PC-3 (cell line): ENCODE data around the gene MMRN2. TPM values are rescaled to one million over a fixed set of nuclear protein-coding genes. Genes with fewer than 3 reads are reported as not detected.

Experiments used
- ATAC-seq: fragments of 200-7000 bp; cut with Tn5 transposase; 2 replicates; pipeline ENCODE4 v1.9.1; 2020; ENCODE audit warnings: mild to moderate bottlenecking, moderate library complexity
- BruUV-seq: library from RNA; stranded (reverse); fragments of 400-500 nt; replicated peaks from 2 replicates; lab custom pipeline; 2021; lab: Mats Ljungman, UMichigan
- CTCF ChIA-PET: fragments of 300-600 bp; sonication (Branson Sonifier 250); formaldehyde crosslinking; loops from one replicate; lab custom pipeline; 2022; ENCODE audit warnings: antibody characterized with exemption; lab: Charles Lee
- POLR2A ChIA-PET: fragments of 300-600 bp; sonication (Branson Sonifier 250); formaldehyde crosslinking; loops from one replicate; lab custom pipeline; 2022; ENCODE audit warnings: antibody characterized with exemption; ENCODE audit not compliant: unreplicated experiment; lab: Charles Lee
- DNase-seq: peaks from one replicate; pipeline ENCODE4 v3.0.0-alpha.2; 2015
- H2AFZ ChIP-seq: fragments of 300-600 bp; sonication (generic); 2 replicates; pipeline ENCODE4 v1.6.0; 2016; ENCODE audit warnings: antibody characterized with exemption, low read length
- H3F3A ChIP-seq: fragments of 300-600 bp; sonication (generic); one replicate; pipeline ENCODE4 v1.6.0; 2017; ENCODE audit warnings: antibody characterized with exemption, low read length, control low read depth, mild to moderate bottlenecking; ENCODE audit not compliant: unreplicated experiment
- H3K27ac ChIP-seq: fragments of 300-600 bp; sonication (generic); 2 replicates; pipeline ENCODE4 v1.5.1; 2016; ENCODE audit warnings: mild to moderate bottlenecking, low read length
- H3K27me3 ChIP-seq: fragments of 300-600 bp; sonication (generic); 2 replicates; pipeline ENCODE4 v1.6.1; 2016; ENCODE audit warnings: low read length, mixed read lengths
- H3K36me3 ChIP-seq: fragments of 300-600 bp; sonication (generic); 2 replicates; pipeline ENCODE4 v1.6.1; 2016; ENCODE audit warnings: low read depth, mixed run types, low read length, mixed read lengths
- H3K4me1 ChIP-seq: fragments of 300-600 bp; sonication (generic); 2 replicates; pipeline ENCODE4 v1.5.1; 2016; ENCODE audit warnings: low read length; ENCODE audit not compliant: insufficient read depth
- H3K4me2 ChIP-seq: fragments of 300-600 bp; sonication (generic); 2 replicates; pipeline ENCODE4 v1.6.0; 2016; ENCODE audit warnings: low read length
- H3K4me3 ChIP-seq: fragments of 300-600 bp; sonication (generic); 2 replicates; pipeline ENCODE4 v1.5.1; 2016; ENCODE audit warnings: mild to moderate bottlenecking, low read length, mixed read lengths
- H3K79me2 ChIP-seq: fragments of 300-600 bp; sonication (generic); 2 replicates; pipeline ENCODE4 v1.6.1; 2017; ENCODE audit warnings: low read length, mixed read lengths
- H3K9ac ChIP-seq: fragments of 300-600 bp; sonication (generic); 2 replicates; pipeline ENCODE4 v1.6.0; 2016; ENCODE audit warnings: mild to moderate bottlenecking, low read length
- H3K9me2 ChIP-seq: fragments of 300-600 bp; sonication (generic); replicated peaks from 2 replicates; pipeline ENCODE4 v1.6.1; 2016; ENCODE audit warnings: mixed run types, low read length, mixed read lengths
- H3K9me3 ChIP-seq: fragments of 300-600 bp; sonication (generic); 2 replicates; pipeline ENCODE4 v1.6.1; 2016; ENCODE audit warnings: low read length, mixed read lengths
- H4K20me1 ChIP-seq: fragments of 300-600 bp; sonication (generic); 2 replicates; pipeline ENCODE4 v1.6.1; 2016; ENCODE audit warnings: low read length, mixed read lengths
- EZH2 ChIP-seq: fragments of 300-600 bp; sonication (generic); IDR thresholded peaks from one replicate; pipeline ENCODE4 v1.6.1; 2017; ENCODE audit warnings: antibody characterized with exemption, mild to moderate bottlenecking, low read length; ENCODE audit not compliant: unreplicated experiment
- EZH2phosphoT487 ChIP-seq: fragments of 300-600 bp; sonication (generic); IDR thresholded peaks from 2 replicates; pipeline ENCODE4 v1.6.1; 2018; ENCODE audit warnings: mild to moderate bottlenecking, antibody characterized with exemption, low read length, borderline replicate concordance
- intact Hi-C: fragments of 100-400 bp; cut with micrococcal nuclease; formaldehyde crosslinking; loops from 2 replicates; pipeline ENCODE4 v1.9.0; 2023
- total RNA-seq: library from RNA; depleted of rRNA; stranded (reverse); fragments of >200 nt; gene quantifications from 2 replicates; pipeline ENCODE4 v1.2.3, GENCODE V29; 2014
- TF ChIP-seq, protein P1 (sequence below): fragments of 300-600 bp; sonication (generic); conservative IDR thresholded peaks from 2 replicates; pipeline ENCODE4 v1.5.1; 2017; ENCODE audit warnings: antibody characterized with exemption, low read depth, mild to moderate bottlenecking, low read length

The MMRN2 gene
- total RNA-seq, 1 experiment from 2014 or later = 1.9 TPM

DNA sequence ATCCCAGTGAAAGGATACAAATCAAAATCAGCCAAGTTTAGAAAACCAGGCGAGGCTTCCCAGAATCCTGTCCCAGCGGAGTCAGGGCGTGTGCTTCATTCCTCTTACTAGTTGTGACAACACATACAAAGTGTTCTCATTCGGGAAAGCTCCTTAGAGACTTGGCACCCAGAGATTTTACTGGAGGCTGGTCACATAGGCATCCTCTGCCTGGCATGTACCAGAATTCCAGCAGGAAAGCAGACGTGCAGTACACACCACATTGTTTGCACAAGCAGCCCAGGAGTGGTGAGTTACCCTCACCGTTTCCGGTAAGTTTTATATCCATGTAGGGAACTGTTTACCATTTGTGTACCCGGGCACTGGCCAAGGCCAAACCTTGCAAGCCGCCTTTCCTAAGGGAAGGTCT, 34.9 kb downstream of the MMRN2 start:
- H3K4me3 ChIP-seq = no peak overlapping the region

DNA sequence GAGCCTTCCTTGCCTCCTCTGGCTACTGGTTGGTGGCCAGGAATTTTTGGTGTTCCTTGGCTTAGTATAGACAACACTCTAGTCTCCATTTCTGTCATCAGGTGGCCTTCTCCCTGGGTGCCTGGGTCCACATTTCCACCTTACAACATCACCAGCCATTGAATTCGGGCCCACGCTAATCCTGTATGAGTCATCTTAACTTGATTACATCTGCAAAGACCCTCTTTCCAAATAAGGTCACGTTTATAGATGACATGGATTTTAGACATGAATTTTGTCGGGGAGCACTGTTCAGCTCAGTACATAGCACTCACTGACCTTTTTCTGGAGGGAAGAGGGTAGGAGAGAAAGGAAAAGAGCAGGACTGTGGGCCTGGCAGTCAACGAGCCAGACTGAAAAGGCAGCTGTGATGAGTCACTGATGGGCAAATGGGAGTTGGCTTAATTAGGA, 39.4 kb downstream of the MMRN2 start:
- H3K9me2 ChIP-seq = no peaks in the 10 kb centered on the region
- H3K4me3 ChIP-seq = no peak overlapping the region
- H3K4me1 ChIP-seq = peaks cover 10% of the 10 kb centered on the region
- DNase-seq (no peak), ATAC-seq (no peak)
- no peak overlapping the region for H3K27ac ChIP-seq
- TF ChIP-seq EZH2 (no peak), EZH2phosphoT487 (no peak)
- TF ChIP-seq, protein P1, sequence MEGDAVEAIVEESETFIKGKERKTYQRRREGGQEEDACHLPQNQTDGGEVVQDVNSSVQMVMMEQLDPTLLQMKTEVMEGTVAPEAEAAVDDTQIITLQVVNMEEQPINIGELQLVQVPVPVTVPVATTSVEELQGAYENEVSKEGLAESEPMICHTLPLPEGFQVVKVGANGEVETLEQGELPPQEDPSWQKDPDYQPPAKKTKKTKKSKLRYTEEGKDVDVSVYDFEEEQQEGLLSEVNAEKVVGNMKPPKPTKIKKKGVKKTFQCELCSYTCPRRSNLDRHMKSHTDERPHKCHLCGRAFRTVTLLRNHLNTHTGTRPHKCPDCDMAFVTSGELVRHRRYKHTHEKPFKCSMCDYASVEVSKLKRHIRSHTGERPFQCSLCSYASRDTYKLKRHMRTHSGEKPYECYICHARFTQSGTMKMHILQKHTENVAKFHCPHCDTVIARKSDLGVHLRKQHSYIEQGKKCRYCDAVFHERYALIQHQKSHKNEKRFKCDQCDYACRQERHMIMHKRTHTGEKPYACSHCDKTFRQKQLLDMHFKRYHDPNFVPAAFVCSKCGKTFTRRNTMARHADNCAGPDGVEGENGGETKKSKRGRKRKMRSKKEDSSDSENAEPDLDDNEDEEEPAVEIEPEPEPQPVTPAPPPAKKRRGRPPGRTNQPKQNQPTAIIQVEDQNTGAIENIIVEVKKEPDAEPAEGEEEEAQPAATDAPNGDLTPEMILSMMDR = no peak
- H2AFZ ChIP-seq = no peak overlapping the region
- intact Hi-C loops = no loop called here
- peaks cover 14% of the 10 kb centered on the region for H3K36me3 ChIP-seq
- no peaks in the 10 kb centered on the region for H3F3A ChIP-seq
- POLR2A ChIA-PET = no interaction called here
- CTCF ChIA-PET = no interaction called here
- no peaks in the 10 kb centered on the region for H4K20me1 ChIP-seq
- no peaks in the 10 kb centered on the region for H3K9me3 ChIP-seq
- H3K9ac ChIP-seq = no peak overlapping the region
- BruUV-seq = no TSS peak
- no peaks in the 10 kb centered on the region for H3K79me2 ChIP-seq
- no peak overlapping the region for H3K4me2 ChIP-seq
- H3K27me3 ChIP-seq = no peaks in the 10 kb centered on the region

More for the DNA sequence above, 34.9 kb downstream of the MMRN2 start:
- ChIA-PET POLR2A (no interaction called here), CTCF (no interaction called here)
- Histone ChIP-seq H3F3A (no peaks in the 10 kb centered on the region), H3K9me2 (no peaks in the 10 kb centered on the region), H3K27me3 (no peaks in the 10 kb centered on the region), H3K36me3 (peaks cover 2% of the 10 kb centered on the region; the same call in 1 of the 2 replicates), H3K4me2 (no peak overlapping the region), H3K27ac (no peak overlapping the region), H3K9me3 (no peaks in the 10 kb centered on the region), H3K79me2 (no peaks in the 10 kb centered on the region), H3K4me1 (peaks cover 10% of the 10 kb centered on the region), H4K20me1 (no peaks in the 10 kb centered on the region), H3K9ac (no peak overlapping the region), H2AFZ (no peak overlapping the region)
- DNase-seq (peak; percentile 55), ATAC-seq (peak; percentile 97)
- intact Hi-C loops = no loop called here
- TF ChIP-seq, protein P1 = no peak
- TF ChIP-seq EZH2phosphoT487 (no peak), EZH2 (no peak)
- no TSS peak for BruUV-seq

DNA sequence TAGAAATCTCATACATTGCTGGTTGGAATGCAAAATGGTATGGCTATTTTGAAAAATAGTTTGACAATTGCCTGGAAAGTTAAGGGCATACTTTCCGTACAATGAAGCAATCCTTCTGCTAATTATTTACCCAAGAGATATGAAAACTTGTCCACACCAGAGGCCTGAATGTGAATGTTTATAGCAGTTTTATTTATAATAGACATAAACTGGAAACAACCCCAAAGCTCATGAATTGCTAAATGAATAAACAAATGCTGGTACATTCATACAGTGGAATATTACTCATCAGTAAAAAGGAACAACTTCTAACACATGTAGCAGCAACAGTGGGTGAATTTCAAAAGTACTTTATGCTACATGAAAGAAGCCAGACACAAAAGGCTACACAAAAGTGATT, 42.7 kb downstream of the MMRN2 start:
- Histone ChIP-seq H3K9ac (no peak overlapping the region), H2AFZ (no peak overlapping the region), H3K4me2 (no peak overlapping the region), H3K79me2 (no peaks in the 10 kb centered on the region), H3K36me3 (peaks cover 14% of the 10 kb centered on the region), H3K27me3 (no peaks in the 10 kb centered on the region), H3K27ac (no peak overlapping the region), H3K4me3 (no peak overlapping the region), H3K9me3 (no peaks in the 10 kb centered on the region), H3K9me2 (no peaks in the 10 kb centered on the region), H4K20me1 (no peaks in the 10 kb centered on the region), H3K4me1 (no peaks in the 10 kb centered on the region), H3F3A (no peaks in the 10 kb centered on the region)
- DNase-seq (no peak), ATAC-seq (no peak)
- ChIA-PET POLR2A (no interaction called here), CTCF (no interaction called here)
- no peak for TF ChIP-seq EZH2
- TF ChIP-seq, protein P1 = no peak
- TF ChIP-seq EZH2phosphoT487 = no peak
- no TSS peak for BruUV-seq
- intact Hi-C loops = no loop called here
